Measurements from ENCODE around the gene IPO5.

DNA sequence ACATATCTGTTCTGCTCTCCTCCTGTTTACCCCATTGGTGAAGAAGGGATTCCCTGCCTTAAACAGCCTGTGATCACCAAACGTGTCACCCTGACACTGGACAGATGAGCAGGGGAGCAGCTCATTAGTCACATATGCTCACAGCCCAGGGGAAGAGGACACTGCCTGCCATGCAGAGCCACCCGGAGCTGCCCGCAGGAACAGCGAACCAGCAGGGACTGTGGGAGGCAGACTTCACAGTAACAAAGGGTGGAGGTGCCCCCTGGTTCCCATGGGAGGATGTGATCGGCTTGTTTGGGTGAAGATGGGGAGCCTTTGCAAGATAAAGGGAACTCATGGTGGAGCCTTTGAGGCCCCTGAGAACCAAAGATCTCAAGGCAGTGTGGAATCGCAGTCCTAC, 100.8 kb downstream of the IPO5 start:
- no peak for TF ChIP-seq POLR2A (IDR thresholded peaks at IDR 0.05)
- TF ChIP-seq, protein P1, sequence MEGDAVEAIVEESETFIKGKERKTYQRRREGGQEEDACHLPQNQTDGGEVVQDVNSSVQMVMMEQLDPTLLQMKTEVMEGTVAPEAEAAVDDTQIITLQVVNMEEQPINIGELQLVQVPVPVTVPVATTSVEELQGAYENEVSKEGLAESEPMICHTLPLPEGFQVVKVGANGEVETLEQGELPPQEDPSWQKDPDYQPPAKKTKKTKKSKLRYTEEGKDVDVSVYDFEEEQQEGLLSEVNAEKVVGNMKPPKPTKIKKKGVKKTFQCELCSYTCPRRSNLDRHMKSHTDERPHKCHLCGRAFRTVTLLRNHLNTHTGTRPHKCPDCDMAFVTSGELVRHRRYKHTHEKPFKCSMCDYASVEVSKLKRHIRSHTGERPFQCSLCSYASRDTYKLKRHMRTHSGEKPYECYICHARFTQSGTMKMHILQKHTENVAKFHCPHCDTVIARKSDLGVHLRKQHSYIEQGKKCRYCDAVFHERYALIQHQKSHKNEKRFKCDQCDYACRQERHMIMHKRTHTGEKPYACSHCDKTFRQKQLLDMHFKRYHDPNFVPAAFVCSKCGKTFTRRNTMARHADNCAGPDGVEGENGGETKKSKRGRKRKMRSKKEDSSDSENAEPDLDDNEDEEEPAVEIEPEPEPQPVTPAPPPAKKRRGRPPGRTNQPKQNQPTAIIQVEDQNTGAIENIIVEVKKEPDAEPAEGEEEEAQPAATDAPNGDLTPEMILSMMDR (IDR thresholded peaks at IDR 0.05) = no peak
